Bronchial epithelial cell (primary cell): Measurements from ENCODE around the gene SLC2A4RG. TPM values are rescaled to one million over a fixed set of nuclear protein-coding genes. Genes with fewer than 3 reads are reported as not detected.

Source experiments
- DNase-seq: peaks from one replicate; pipeline ENCODE4 v3.0.0-alpha.2; 2010; ENCODE audit warnings: low read depth
- FAIRE-seq: peaks from 2 replicates; lab custom pipeline; 2011; peaks lifted over from hg19 to GRCh38; lab: Jason Lieb, UNC
- H3K27me3 ChIP-seq: 2 replicates; pipeline ENCODE4 v1.5.1; 2011; ENCODE audit warnings: low read length; ENCODE audit not compliant: control insufficient read depth, insufficient read depth
- H3K36me3 ChIP-seq: 2 replicates; pipeline ENCODE4 v1.5.1; 2011; ENCODE audit warnings: low read length; ENCODE audit not compliant: control insufficient read depth, insufficient read depth
- H3K4me3 ChIP-seq: 2 replicates; pipeline ENCODE4 v1.5.1; 2011; ENCODE audit warnings: mild to moderate bottlenecking, low read depth, low read length, control low read depth
- CTCF ChIP-seq: IDR thresholded peaks from 2 replicates; pipeline ENCODE4 v1.5.1; 2011; ENCODE audit warnings: mild to moderate bottlenecking, moderate library complexity, low read length, control low read depth, inconsistent platforms; ENCODE audit not compliant: insufficient read depth, severe bottlenecking
- total RNA-seq: library from RNA; depleted of rRNA; stranded (reverse); fragments of >200 nt; gene quantifications from 2 replicates; pipeline ENCODE4 v1.2.1, GENCODE V29; 2014

The SLC2A4RG gene
- total RNA-seq, 1 donor from 2014 or later: 14.0 TPM

- no peak for TF ChIP-seq CTCF
- no peak overlapping the region for H3K4me3 ChIP-seq
- H3K27me3 ChIP-seq: no peaks in the 10 kb centered on the region
- DNase-seq (no peak), FAIRE-seq (no peak)
- no peaks in the 10 kb centered on the region for H3K36me3 ChIP-seq
Measured at GRCh38 chr20:63749597-63750508, 10.3 kb downstream of the SLC2A4RG start.

GRCh38 chr20:63750807-63751470 is 11.4 kb downstream of the SLC2A4RG start:
- FAIRE-seq (no peak), DNase-seq (no peak)
- no peaks in the 10 kb centered on the region for H3K36me3 ChIP-seq
- TF ChIP-seq CTCF: no peak
- no peaks in the 10 kb centered on the region for H3K27me3 ChIP-seq
- H3K4me3 ChIP-seq: no peak overlapping the region

GRCh38 chr20:63751471-63752271 is 12.1 kb downstream of the SLC2A4RG start:
- Histone ChIP-seq H3K27me3 (no peaks in the 10 kb centered on the region), H3K4me3 (no peak overlapping the region), H3K36me3 (no peaks in the 10 kb centered on the region)
- no peak for TF ChIP-seq CTCF
- FAIRE-seq: no peak
- DNase-seq: no peak

- no peak for FAIRE-seq
- H3K27me3 ChIP-seq: no peaks in the 10 kb centered on the region
- H3K4me3 ChIP-seq: no peak overlapping the region
- no peak for DNase-seq
- no peak for TF ChIP-seq CTCF
- H3K36me3 ChIP-seq: no peaks in the 10 kb centered on the region
Measured at GRCh38 chr20:63752411-63753101, 13.0 kb downstream of the SLC2A4RG start.

- Histone ChIP-seq H3K27me3 (no peaks in the 10 kb centered on the region), H3K36me3 (no peaks in the 10 kb centered on the region), H3K4me3 (no peak overlapping the region)
- no peak for TF ChIP-seq CTCF
- FAIRE-seq (no peak), DNase-seq (no peak)
Measured at GRCh38 chr20:63753381-63753780, 13.8 kb downstream of the SLC2A4RG start.
